SH-SY5Y (cell line): ENCODE measurements around the gene RIOK3.

Source experiments
- GATA2 ChIP-seq: IDR thresholded peaks from 2 replicates; pipeline ENCODE4 v1.6.1; 2011; ENCODE audit warnings: mild to moderate bottlenecking, low read depth, low read length
- GATA3 ChIP-seq: IDR thresholded peaks from 2 replicates; pipeline ENCODE4 v1.6.1; 2011; ENCODE audit warnings: low read depth, mild to moderate bottlenecking, low read length, moderate library complexity

GRCh38 chr18:23506393-23506792 is 53.3 kb downstream of the RIOK3 start:
- TF ChIP-seq GATA2 (peak; percentile 85), GATA3 (peak; percentile 43)
